Measurements from ENCODE around the gene ZNF43. TPM values are rescaled to one million over a fixed set of nuclear protein-coding genes. Genes with fewer than 3 reads are reported as not detected.

Gene ZNF43
- total RNA-seq, 1 experiment from 2014 or later = 51.6 TPM

GRCh38 chr19:21850656-21851255 lies 14.8 kb upstream of the ZNF43 start:
- Histone ChIP-seq H2BK5ac (ENCODE audit: insufficient read length, low read length) (no peak overlapping the region), H3K9ac (ENCODE audit: extremely low read depth, insufficient read length, low read length) (peak overlapping the region; percentile 36), H3K4ac (ENCODE audit: low read depth, low read length) (no peak overlapping the region), H4K8ac (replicated peaks; ENCODE audit: insufficient read length, low read depth, low read length) (no peak overlapping the region), H3T11ph (ENCODE audit: low read length) (no peak overlapping the region), H3K56ac (ENCODE audit: insufficient read length, low read depth, low read length) (no peak overlapping the region), H2BK12ac (ENCODE audit: insufficient read length, low read depth, low read length) (no peak overlapping the region), H3K18ac (ENCODE audit: insufficient read length, low read depth, low read length) (no peak overlapping the region), H3K23me2 (ENCODE audit: insufficient read length, low read depth, low read length, poor library complexity, severe bottlenecking) (no peaks in the 10 kb centered on the region), H4K5ac (ENCODE audit: insufficient read length, low read depth, low read length) (no peak overlapping the region), H3K4me1 (ENCODE audit: insufficient read depth, low read length) (peaks cover 4% of the 10 kb centered on the region; the same call in 1 of the 2 replicates), H3K27ac (ENCODE audit: insufficient read length, low read depth, low read length) (no peak overlapping the region), H2AK5ac (ENCODE audit: insufficient read length, low read length) (no peak overlapping the region), H3K79me2 (ENCODE audit: insufficient read depth, low read length) (peaks cover 16% of the 10 kb centered on the region; the same call in 1 of the 2 replicates), H2BK20ac (ENCODE audit: low read depth, low read length, poor library complexity, severe bottlenecking) (no peak overlapping the region), H2BK15ac (ENCODE audit: low read depth, low read length) (no peak overlapping the region), H4K20me1 (ENCODE audit: control insufficient read depth, insufficient read depth, insufficient read length) (no peaks in the 10 kb centered on the region), H2BK120ac (ENCODE audit: low read depth, low read length, poor library complexity, severe bottlenecking) (no peak overlapping the region), H3K14ac (ENCODE audit: insufficient read depth, low read length) (no peak overlapping the region), H3K27me3 (ENCODE audit: insufficient read depth, low read length) (no peaks in the 10 kb centered on the region), H3K23ac (ENCODE audit: insufficient read length, low read depth, low read length) (no peak overlapping the region), H3K4me2 (ENCODE audit: insufficient read depth, insufficient read length, low read length) (peak overlapping the region; percentile 63), H2AFZ (ENCODE audit: low read length) (no peak overlapping the region), H3K79me1 (ENCODE audit: insufficient read depth, low read depth, low read length, poor library complexity, severe bottlenecking) (peaks cover 7% of the 10 kb centered on the region), H3K9me3 (ENCODE audit: control insufficient read depth, low read depth, low read length) (no peaks in the 10 kb centered on the region), H4K91ac (ENCODE audit: insufficient read length, low read depth, low read length) (no peak overlapping the region)
- Mint-ChIP-seq H3K27me3 (ENCODE audit: low read depth) (peaks cover 6% of the 10 kb centered on the region), H3K4me3 (peak overlapping the region; percentile 93 to 95), H3K36me3 (ENCODE audit: insufficient read depth in 1 of 3, low read depth in 3 of 3) (peaks cover 43 to 52% (median 51%) of the 10 kb centered on the region in 3 experiments), H3K9me3 (peaks cover 16 to 29% of the 10 kb centered on the region in 2 experiments), H3K27ac (peak overlapping the region in 2 of 3 experiments; percentile 62 to 99; a peak in 4 of 7 replicates), H3K4me1 (peaks cover 20 to 21% of the 10 kb centered on the region in 2 experiments)
- TF ChIP-seq, protein P1, sequence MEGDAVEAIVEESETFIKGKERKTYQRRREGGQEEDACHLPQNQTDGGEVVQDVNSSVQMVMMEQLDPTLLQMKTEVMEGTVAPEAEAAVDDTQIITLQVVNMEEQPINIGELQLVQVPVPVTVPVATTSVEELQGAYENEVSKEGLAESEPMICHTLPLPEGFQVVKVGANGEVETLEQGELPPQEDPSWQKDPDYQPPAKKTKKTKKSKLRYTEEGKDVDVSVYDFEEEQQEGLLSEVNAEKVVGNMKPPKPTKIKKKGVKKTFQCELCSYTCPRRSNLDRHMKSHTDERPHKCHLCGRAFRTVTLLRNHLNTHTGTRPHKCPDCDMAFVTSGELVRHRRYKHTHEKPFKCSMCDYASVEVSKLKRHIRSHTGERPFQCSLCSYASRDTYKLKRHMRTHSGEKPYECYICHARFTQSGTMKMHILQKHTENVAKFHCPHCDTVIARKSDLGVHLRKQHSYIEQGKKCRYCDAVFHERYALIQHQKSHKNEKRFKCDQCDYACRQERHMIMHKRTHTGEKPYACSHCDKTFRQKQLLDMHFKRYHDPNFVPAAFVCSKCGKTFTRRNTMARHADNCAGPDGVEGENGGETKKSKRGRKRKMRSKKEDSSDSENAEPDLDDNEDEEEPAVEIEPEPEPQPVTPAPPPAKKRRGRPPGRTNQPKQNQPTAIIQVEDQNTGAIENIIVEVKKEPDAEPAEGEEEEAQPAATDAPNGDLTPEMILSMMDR (conservative IDR thresholded peaks at IDR 0.05) = no peak
- no CpG with 5 or more reads among the region's 9 CpGs for WGBS (ENCODE audit: extremely low coverage, insufficient read length, low lambda C conversion rate)
- no peak for DNase-seq

All from H9 (cell line).